Left renal cortex interstitium (tissue), 4 donors: ENCODE data around the gene TEAD2. TPM values are rescaled to one million over a fixed set of nuclear protein-coding genes. Genes with fewer than 3 reads are reported as not detected.

Experiments used
- DNase-seq, 4 donors: peaks; one replicate each; pipeline ENCODE4 v3.0.0-alpha.2; 2013; ENCODE audit warnings: low read depth in 4 of 4, low spot score in 2 of 4, missing footprints in 1 of 4
- polyA plus RNA-seq, 4 donors: library from polyadenylated mRNA; unstranded; fragments of 120-200 nt; gene quantifications; one replicate each; pipeline ENCODE4 v1.2.1, GENCODE V29; 2013; ENCODE audit not compliant: insufficient read length in 4 of 4

The TEAD2 gene
- polyA plus RNA-seq, 4 donors, result 88.4 to 122 (median 107) TPM

- DNase-seq, result no peak
Observed at GRCh38 chr19:49295208-49295880, 66.9 kb downstream of the TEAD2 start.

DNA sequence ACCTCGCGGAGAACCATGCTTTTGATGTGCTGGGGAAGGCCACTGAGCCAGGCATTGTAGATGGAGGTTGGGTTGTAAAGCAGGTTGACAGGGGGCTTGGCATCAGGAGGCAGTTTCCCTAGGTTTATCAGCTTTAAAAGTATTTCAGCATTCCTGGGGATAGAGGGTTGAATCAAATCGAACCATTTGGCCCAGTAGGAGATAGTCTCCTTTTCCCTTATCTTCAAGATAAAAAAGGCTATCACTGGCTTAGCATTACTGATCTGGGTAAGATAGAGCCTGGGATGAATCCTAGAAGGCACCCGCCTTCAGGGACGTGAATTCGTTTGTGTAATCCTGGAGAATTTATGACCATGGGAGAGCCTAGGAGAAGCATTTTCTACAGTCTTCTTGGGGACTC, 67.8 kb downstream of the TEAD2 start:
- no peak for DNase-seq

Other genes starting within 250 kb of the TEAD2 start
- gene LIN7B, start 248.0 kb downstream of the TEAD2 start, polyA plus RNA-seq, result 10 to 100 TPM in 1 of 4 donors, 1 to 10 TPM in 3; 5.4 to 13.2 (median 8.8) TPM
- 1 to 10 TPM in 1 of 4 donors, under 1 TPM in 3; 0.73 to 1.1 (median 0.80) TPM for gene C19orf73, start 243.3 kb downstream of the TEAD2 start, polyA plus RNA-seq
- 10 to 100 TPM in 1 of 4 donors, 1 to 10 TPM in 3; 4.5 to 11.1 (median 8.7) TPM for gene PPFIA3, start 242.9 kb downstream of the TEAD2 start, polyA plus RNA-seq
- gene HRC, start 207.0 kb downstream of the TEAD2 start, polyA plus RNA-seq, result 10 to 100 TPM; 25.2 to 38.8 (median 33.8) TPM
- 10 to 100 TPM; 22.1 to 48.0 (median 35.9) TPM for gene TRPM4, start 204.6 kb downstream of the TEAD2 start, polyA plus RNA-seq
- gene SLC6A16, start 37.2 kb downstream of the TEAD2 start, polyA plus RNA-seq, result 1 to 10 TPM; 1.8 to 6.5 (median 3.2) TPM
- gene CD37, start 27.0 kb downstream of the TEAD2 start, polyA plus RNA-seq, result 10 to 100 TPM; 36.2 to 40.7 (median 37.5) TPM
- gene DKKL1, start 1.5 kb upstream of the TEAD2 start, polyA plus RNA-seq, result 1 to 10 TPM; 4.5 to 6.4 (median 5.8) TPM
- under 1 TPM; 0.10 to 0.43 (median 0.22) TPM for gene KASH5, start 25.8 kb upstream of the TEAD2 start, polyA plus RNA-seq
- not detected for gene PTH2, start 61.0 kb upstream of the TEAD2 start, polyA plus RNA-seq
- gene GFY, start 63.0 kb upstream of the TEAD2 start, polyA plus RNA-seq, result not detected
- gene SLC17A7, start 79.1 kb upstream of the TEAD2 start, polyA plus RNA-seq, result under 1 TPM; 0.25 to 0.61 (median 0.45) TPM
- 100 to 1,000 TPM in 1 of 4 donors, 10 to 100 TPM in 3; 82.3 to 106 (median 94.2) TPM for gene PIH1D1, start 89.4 kb upstream of the TEAD2 start, polyA plus RNA-seq
- 10 to 100 TPM; 14.6 to 29.7 (median 25.2) TPM for gene ALDH16A1, start 90.8 kb upstream of the TEAD2 start, polyA plus RNA-seq
- gene FLT3LG, start 111.8 kb upstream of the TEAD2 start, polyA plus RNA-seq, result 1 to 10 TPM; 2.7 to 4.6 (median 4.1) TPM
- gene RPL13A, start 125.2 kb upstream of the TEAD2 start, polyA plus RNA-seq, result 1,000 to 10,000 TPM; 2,373 to 3,513 (median 2,918) TPM
- gene RPS11, start 134.0 kb upstream of the TEAD2 start, polyA plus RNA-seq, result 1,000 to 10,000 TPM; 2,347 to 3,212 (median 2,796) TPM
- 100 to 1,000 TPM; 235 to 340 (median 283) TPM for gene FCGRT, start 150.2 kb upstream of the TEAD2 start, polyA plus RNA-seq
- gene RCN3, start 165.6 kb upstream of the TEAD2 start, polyA plus RNA-seq, result 10 to 100 TPM; 13.2 to 27.9 (median 23.9) TPM
- gene NOSIP, start 218.1 kb upstream of the TEAD2 start, polyA plus RNA-seq, result 10 to 100 TPM; 62.3 to 89.4 (median 68.5) TPM
- gene PRRG2, start 218.9 kb upstream of the TEAD2 start, polyA plus RNA-seq, result 10 to 100 TPM in 1 of 4 donors, 1 to 10 TPM in 3; 6.1 to 10.6 (median 7.1) TPM
- gene PRR12, start 228.8 kb upstream of the TEAD2 start, polyA plus RNA-seq, result 10 to 100 TPM; 15.1 to 32.6 (median 26.6) TPM